ENCODE data around the gene TBCE. TPM values are rescaled to one million over a fixed set of nuclear protein-coding genes. Genes with fewer than 3 reads are reported as not detected.

The TBCE gene
- total RNA-seq, 1 experiment from 2014 or later: 41.6 TPM

- Histone ChIP-seq H3K27ac (ENCODE audit: insufficient read length, low read depth, low read length) (no peak overlapping the region), H3K79me2 (ENCODE audit: insufficient read depth, low read length) (no peaks in the 10 kb centered on the region; the same call in 1 of the 2 replicates), H3K18ac (ENCODE audit: insufficient read length, low read depth, low read length) (no peak overlapping the region), H3K79me1 (ENCODE audit: insufficient read depth, low read depth, low read length, poor library complexity, severe bottlenecking) (no peaks in the 10 kb centered on the region), H3K14ac (ENCODE audit: insufficient read depth, low read length) (no peak overlapping the region), H4K91ac (ENCODE audit: insufficient read length, low read depth, low read length) (no peak overlapping the region), H2BK20ac (ENCODE audit: low read depth, low read length, poor library complexity, severe bottlenecking) (no peak overlapping the region), H3K4ac (ENCODE audit: low read depth, low read length) (no peak overlapping the region), H4K5ac (ENCODE audit: insufficient read length, low read depth, low read length) (no peak overlapping the region), H3K27me3 (ENCODE audit: insufficient read depth, low read length) (no peaks in the 10 kb centered on the region), H4K20me1 (ENCODE audit: control insufficient read depth, insufficient read depth, insufficient read length) (no peaks in the 10 kb centered on the region), H4K8ac (replicated peaks; ENCODE audit: insufficient read length, low read depth, low read length) (no peak overlapping the region), H3K4me2 (ENCODE audit: insufficient read depth, insufficient read length, low read length) (no peak overlapping the region), H2AK5ac (ENCODE audit: insufficient read length, low read length) (no peak overlapping the region), H3T11ph (ENCODE audit: low read length) (no peak overlapping the region), H3K4me1 (ENCODE audit: insufficient read depth, low read length) (no peaks in the 10 kb centered on the region), H2BK12ac (ENCODE audit: insufficient read length, low read depth, low read length) (no peak overlapping the region), H2BK120ac (ENCODE audit: low read depth, low read length, poor library complexity, severe bottlenecking) (no peak overlapping the region), H3K23me2 (ENCODE audit: insufficient read length, low read depth, low read length, poor library complexity, severe bottlenecking) (no peaks in the 10 kb centered on the region), H3K9ac (ENCODE audit: extremely low read depth, insufficient read length, low read length) (no peak overlapping the region), H3K23ac (ENCODE audit: insufficient read length, low read depth, low read length) (no peak overlapping the region), H3K9me3 (ENCODE audit: control insufficient read depth, low read depth, low read length) (no peaks in the 10 kb centered on the region), H3K56ac (ENCODE audit: insufficient read length, low read depth, low read length) (no peak overlapping the region), H2BK15ac (ENCODE audit: low read depth, low read length) (no peak overlapping the region), H2AFZ (ENCODE audit: low read length) (no peak overlapping the region), H2BK5ac (ENCODE audit: insufficient read length, low read length) (no peak overlapping the region)
- no CpG with 5 or more reads among the region's 12 CpGs for WGBS (ENCODE audit: extremely low coverage, insufficient read length, low lambda C conversion rate)
- Mint-ChIP-seq H3K36me3 (ENCODE audit: insufficient read depth in 1 of 3, low read depth in 3 of 3) (peaks cover 2 to 10% (median 5%) of the 10 kb centered on the region in 3 experiments; a peak in 6 of 7 replicates), H3K27me3 (ENCODE audit: low read depth) (no peaks in the 10 kb centered on the region), H3K4me3 (no peak overlapping the region), H3K9me3 (no peaks in the 10 kb centered on the region), H3K27ac (peak overlapping the region in 2 of 3 experiments; percentile 41 to 45; a peak in 4 of 7 replicates), H3K4me1 (peaks cover 12% of the 10 kb centered on the region in 2 experiments)
- no peak for TF ChIP-seq CTCF (conservative IDR thresholded peaks at IDR 0.05)
- DNase-seq: no peak
Observed at GRCh38 chr1:235423214-235423652, 56.0 kb downstream of the TBCE start.
